RWPE1 (cell line): ENCODE data around the gene KLK13.

ENCODE experiments used
- CTCF ChIA-PET: fragments of 350-600 bp; sonication (Branson Sonifier 250); formaldehyde crosslinking; extraction: SDS; loops from one replicate; lab custom pipeline; 2021; lab: Yijun Ruan, JAX
- POLR2A ChIA-PET: fragments of 400-600 bp; formaldehyde crosslinking; extraction: SDS; loops from one replicate; lab custom pipeline; 2020; ENCODE audit warnings: antibody characterized with exemption; ENCODE audit not compliant: low non-redundant PET; lab: Yijun Ruan, JAX
- DNase-seq: peaks from one replicate; pipeline ENCODE4 v3.0.0; 2012; ENCODE audit warnings: low spot score
- H3K27ac ChIP-seq: fragments of 450-650 bp; 2 replicates; pipeline ENCODE4 v1.5.1; 2017
- TF ChIP-seq, protein P1 (sequence below): fragments of 450-650 bp; conservative IDR thresholded peaks from 2 replicates; pipeline ENCODE4 v1.5.1; 2017; ENCODE audit warnings: low read depth, mild to moderate bottlenecking

KLK13 gene

DNA sequence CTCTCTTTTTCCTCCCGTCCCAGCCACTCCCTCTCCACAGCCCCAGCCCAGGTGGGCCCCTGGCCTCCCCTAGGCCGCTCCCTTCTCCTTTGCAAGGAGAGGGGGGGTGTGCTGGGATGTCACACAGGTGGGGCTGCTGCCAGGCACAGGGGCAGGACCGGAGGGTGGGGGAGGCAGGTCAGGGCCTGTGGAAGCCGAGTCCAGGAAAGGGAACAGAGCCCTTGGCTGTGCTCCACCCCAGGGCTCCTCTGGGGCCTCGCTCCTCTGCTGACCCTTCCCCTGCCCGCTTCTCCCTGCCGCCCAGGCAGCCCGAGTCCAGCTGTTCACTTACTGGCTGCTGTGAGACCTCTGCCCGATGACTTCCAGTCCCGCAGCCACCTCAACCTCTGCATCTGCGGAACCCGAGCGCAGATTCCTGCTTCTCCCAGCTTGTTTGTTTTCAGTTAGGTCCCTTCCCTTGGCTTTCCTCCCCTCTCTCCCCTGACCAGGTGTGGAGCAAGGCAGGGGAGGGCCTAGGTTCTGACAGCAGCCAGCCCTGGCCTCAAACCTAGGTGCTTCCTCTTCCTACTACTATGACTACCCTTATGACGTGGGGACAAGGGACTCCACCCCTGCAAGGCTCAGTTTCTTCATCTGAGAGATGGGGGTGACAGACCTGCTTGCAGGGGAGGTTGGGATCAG, 37.6 kb downstream of the KLK13 start:
- POLR2A ChIA-PET, result no interaction called here
- CTCF ChIA-PET, result interaction anchor here (0.6 kb wide), 1 partner anchor 35 kb away, joined by 4 read pairs; no protein-coding TSS in a partner anchor
- TF ChIP-seq, protein P1, sequence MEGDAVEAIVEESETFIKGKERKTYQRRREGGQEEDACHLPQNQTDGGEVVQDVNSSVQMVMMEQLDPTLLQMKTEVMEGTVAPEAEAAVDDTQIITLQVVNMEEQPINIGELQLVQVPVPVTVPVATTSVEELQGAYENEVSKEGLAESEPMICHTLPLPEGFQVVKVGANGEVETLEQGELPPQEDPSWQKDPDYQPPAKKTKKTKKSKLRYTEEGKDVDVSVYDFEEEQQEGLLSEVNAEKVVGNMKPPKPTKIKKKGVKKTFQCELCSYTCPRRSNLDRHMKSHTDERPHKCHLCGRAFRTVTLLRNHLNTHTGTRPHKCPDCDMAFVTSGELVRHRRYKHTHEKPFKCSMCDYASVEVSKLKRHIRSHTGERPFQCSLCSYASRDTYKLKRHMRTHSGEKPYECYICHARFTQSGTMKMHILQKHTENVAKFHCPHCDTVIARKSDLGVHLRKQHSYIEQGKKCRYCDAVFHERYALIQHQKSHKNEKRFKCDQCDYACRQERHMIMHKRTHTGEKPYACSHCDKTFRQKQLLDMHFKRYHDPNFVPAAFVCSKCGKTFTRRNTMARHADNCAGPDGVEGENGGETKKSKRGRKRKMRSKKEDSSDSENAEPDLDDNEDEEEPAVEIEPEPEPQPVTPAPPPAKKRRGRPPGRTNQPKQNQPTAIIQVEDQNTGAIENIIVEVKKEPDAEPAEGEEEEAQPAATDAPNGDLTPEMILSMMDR, result no peak
- no peak for DNase-seq
- H3K27ac ChIP-seq, result peak overlapping the region; percentile 18; the same call in 1 of the 2 replicates

DNA sequence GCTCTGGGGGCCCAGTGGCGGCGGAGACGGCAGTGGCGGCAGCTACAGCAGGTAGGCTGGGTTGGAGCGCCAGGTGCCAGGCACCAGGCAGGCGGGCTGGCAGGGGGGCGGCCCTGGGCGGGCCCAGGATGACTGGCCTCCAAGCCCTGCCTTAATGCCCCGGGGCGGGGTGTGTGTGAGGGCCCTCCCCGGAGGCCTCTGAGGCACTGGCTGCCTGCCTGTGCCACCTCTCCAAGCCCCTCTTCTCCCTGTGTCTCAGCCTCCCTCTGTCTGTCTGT, 38.4 kb downstream of the KLK13 start, which contains the start of gene KLK11:
KLK11 (minus strand) TSS at position 63 of the 278 bp plus-strand sequence. CDS start 985 bp downstream, outside the sequence.
- peak within 1 kb of the TSS; percentile 18; the same call in 1 of the 2 replicates for H3K27ac ChIP-seq
- ChIA-PET POLR2A (no interaction called here), CTCF (interaction anchor here (1.5 kb wide), 1 partner anchor 10 kb away, joined by 5 read pairs; no protein-coding TSS in a partner anchor)
- TF ChIP-seq, protein P1, result no peak
- no peak for DNase-seq

DNA sequence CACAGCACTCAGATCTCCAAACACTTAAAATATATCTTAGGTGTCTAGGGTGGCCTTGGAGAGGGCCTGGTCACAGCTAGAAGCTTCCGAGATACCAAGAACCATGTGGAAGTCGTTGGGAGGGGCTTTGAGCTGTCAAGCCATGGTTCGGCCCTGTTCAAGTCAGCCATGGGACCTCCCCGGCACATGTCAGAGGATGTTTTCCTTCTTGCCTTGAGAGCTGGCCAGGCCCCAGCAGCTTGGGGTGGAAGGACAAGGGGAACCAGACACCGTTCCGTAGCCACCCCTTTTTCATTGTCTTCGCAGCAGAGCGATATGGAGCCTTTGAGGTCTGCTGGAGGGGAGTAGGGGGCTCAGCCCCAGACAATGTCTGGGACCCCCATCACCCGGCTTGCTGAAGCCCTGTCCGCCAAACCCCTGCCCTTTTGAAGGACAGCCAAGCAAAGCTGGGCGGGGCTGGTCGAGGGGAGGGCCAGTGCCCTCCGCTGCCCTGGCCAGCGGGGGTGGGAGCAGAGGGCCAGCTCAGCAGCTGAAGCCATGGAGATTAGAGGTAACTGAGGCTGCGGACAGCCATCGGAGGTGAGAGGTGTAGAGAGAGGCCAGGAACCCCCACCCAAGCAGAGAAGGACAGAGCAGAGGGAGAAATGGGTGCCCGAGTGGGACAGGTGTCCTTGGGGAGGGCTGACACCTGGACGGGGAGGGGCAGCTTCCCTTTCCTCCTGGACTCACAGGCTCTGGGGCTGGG, 38.9 kb downstream of the KLK13 start:
- TF ChIP-seq, protein P1, result no peak
- POLR2A ChIA-PET, result no interaction called here
- peak overlapping the region; percentile 18; the same call in 1 of the 2 replicates for H3K27ac ChIP-seq
- CTCF ChIA-PET, result interaction anchor here (0.6 to 1.5 kb wide), 2 partner anchors 9 to 79 kb away, joined by 3 to 5 read pairs; no protein-coding TSS in a partner anchor
- DNase-seq, result no peak

DNA sequence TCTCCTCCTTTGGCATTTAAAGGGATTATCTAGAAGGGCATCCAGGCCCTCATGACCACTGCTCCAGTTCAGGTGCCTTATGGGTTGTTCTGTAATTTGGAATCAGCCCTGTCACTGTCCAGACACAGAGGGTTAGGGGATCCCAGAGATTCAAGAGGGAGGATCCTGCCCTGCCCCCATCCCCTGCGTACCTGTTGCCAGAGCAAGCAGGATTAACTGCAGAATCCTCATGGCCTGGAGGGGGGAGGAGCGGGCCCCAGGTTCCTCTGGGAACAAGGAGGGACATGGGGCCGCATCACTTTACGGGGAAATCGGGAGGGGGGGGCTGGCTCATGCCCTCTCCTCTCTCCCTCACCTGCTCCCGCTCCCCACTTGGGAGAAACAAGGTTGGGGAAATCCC, 39.5 kb downstream of the KLK13 start:
- ChIA-PET CTCF (interaction anchor here (1.5 kb wide), 1 partner anchor 8 kb away, joined by 5 read pairs; no protein-coding TSS in a partner anchor), POLR2A (no interaction called here)
- H3K27ac ChIP-seq, result no peak overlapping the region
- TF ChIP-seq, protein P1, result no peak
- no peak for DNase-seq

DNA sequence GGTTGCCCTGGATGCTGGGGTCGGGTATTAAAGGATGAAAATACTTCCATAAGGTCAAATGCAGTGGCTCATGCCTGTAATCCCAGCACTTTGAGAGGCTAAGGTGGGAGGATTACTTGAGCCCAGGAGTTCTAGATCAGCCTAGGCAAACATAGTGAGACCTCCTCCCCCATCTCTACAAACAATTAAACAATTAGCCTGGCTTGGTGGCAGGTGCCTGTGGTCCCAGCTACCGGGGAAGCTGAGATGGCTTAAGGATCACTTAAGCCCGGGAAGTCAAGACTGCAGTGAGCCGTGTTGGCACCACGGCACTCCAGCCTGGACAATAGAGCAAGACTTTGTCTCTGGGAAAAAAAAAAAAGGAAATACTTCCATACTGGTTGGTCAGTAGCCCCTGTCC, 40.0 kb downstream of the KLK13 start:
- TF ChIP-seq, protein P1, result no peak
- ChIA-PET CTCF (no interaction called here), POLR2A (no interaction called here)
- no peak overlapping the region for H3K27ac ChIP-seq
- no peak for DNase-seq

DNA sequence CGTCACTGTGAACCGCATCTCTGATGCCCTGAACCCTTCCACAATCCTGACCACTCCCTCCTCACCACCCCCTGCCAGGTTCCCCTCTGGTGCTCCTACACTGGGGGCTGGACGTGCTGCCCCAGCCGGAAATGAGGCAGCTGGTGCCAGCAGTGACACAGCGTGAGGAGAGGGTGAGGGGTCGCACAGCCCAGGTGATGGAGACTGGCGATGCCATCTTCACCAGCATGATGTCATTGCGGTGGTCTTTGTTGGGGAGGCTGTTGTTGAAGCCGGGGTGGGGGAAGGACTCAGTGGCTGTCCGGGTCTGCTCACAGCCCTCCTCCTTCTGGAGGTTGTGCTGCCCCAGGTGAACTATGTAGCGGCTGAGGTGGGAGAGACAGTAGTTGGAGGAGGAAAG, 40.9 kb downstream of the KLK13 start:
- POLR2A ChIA-PET, result no interaction called here
- CTCF ChIA-PET, result no interaction called here
- TF ChIP-seq, protein P1, result no peak
- DNase-seq, result no peak
- no peak overlapping the region for H3K27ac ChIP-seq
